ENCODE data around the gene TNFAIP8L1. TPM values are rescaled to one million over a fixed set of nuclear protein-coding genes. Genes with fewer than 3 reads are reported as not detected.

Gene TNFAIP8L1
- total RNA-seq, 2 donors from 2014 or later = 5.7 to 6.1 TPM

DNA sequence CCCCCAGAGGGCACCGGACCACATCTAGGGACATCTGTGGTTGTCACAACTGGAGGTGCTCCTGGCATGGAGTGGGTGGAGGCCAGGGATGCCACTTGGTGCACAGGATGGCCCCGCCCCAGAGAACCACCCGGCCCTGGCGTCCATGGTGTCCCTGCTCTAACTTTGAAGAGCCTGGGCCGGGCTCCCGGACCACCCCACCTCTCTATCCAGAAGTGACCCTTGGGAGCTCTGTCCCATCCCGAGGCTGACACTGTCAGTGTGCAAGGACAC, 53.7 kb downstream of the TNFAIP8L1 start:
- DNase-seq (ENCODE audit: low spot score) = no peak
- intact Hi-C loops (cut with DNase I) = no loop called here

DNA sequence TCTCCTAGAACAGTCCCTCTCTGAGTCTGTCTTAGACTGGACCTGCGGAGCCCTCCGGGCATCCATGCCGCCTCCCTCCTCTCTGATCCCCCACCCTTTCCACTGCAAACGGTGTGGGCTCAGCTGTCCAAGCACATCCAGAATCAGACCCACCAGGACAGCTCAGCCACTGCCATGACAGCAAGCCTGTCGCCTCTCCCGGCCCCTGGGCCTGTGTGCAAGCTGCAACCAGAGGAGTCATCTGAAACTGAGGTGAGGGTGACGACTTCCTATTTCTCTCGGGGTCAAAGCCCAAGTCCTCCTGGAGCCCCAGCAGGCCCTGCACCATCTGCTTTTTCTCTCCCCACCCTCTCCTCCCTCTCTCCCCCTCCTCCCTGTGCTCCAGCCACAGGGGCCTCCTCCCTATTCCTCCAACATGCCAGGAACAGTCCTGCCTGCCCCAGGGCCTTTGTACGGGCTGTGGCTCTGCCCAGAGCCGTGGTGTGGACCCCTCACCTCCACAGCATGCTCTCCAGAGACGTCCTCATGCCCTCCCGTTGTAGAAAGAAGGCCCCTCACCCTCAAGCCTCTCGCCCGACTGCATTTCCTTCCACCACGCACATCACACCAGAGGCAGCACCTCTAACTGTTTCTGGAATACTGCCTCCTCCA, 54.3 kb downstream of the TNFAIP8L1 start:
- intact Hi-C loops (cut with DNase I) = no loop called here
- DNase-seq (ENCODE audit: low spot score) = no peak

DNA sequence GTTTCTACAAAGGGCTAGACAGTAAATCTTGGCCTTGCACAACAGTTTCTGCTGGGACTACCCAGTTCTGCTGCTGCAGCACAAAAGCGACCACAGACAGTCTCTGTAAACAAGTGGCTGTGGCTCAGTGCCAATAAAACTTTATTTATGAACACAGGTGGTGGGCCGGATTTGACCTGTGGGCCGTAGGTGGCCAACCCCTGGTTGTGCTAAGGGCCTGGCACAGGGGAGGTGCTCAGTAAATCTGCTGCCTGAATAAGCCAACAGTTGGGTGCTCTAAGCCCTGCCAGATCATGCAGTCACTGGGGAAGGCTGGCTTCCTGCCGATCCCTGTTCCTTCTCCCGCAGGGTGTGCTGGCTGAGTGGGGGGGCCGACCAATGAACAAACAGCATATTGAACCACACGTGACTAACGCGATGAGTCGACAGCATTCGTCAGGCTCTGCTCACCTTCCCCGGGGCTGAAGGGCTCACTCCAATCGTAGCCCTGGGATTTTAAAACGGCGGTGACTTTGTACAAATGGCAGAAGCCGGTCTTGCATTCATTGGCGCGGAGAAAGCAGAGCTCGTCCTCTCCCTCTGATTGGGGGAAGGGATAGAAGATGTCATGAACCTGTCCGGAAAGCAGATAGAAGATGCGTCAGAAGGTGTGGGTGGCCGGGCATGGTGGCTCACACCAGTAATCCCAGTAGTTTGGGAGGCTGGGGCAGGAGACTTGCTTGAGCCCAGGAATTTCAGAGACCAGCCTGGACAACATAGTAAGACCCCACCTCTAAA, 55.1 kb downstream of the TNFAIP8L1 start:
- intact Hi-C loops (cut with DNase I) = no loop called here
- no peak for DNase-seq (ENCODE audit: low spot score)

DNA sequence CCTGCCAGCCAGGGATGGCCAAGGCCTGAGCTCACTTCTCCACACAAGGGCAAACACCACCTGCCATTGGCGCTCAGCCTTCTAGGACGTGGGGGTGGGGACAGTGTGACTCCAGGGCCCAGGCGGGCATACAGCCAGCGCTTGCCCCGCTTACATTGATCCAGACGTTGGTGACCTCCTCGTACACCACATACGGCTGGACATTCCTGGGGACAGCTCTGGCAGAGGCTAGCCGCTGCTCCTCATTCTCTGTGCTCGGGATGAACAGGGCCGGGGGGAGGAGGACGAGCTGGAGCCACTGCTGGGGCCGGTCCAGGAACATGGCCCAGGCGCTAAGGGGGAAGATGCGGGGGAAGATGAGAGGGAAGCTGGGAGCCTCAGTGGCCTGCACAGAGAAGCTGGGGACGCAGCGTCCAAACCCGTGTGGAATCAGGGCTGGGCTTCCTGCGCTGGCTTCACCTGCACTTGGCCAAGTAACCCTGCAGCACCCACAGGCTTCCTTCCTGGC, 56.0 kb downstream of the TNFAIP8L1 start:
- DNase-seq (ENCODE audit: low spot score) = no peak
- intact Hi-C loops (cut with DNase I) = no loop called here

DNA sequence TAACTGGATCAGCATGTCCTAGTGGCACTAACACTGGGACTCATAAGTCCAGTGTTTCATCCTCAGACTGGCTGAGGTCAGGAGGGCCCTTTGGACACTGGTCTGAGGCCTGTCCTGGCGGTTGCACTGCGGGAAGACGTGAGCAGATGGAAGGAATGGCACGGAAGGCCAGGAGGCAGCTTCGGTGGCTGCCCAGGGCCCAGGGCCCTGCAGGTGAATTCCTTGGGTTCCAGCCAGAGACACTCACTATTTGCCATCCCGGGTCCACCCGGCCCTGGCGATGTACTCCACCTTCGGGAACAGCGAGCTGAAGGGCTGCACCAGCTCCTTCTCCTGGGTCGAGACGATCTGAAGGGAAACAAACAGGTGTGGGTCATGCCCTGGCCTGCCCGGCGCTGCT, 58.0 kb downstream of the TNFAIP8L1 start:
- DNase-seq (ENCODE audit: low spot score) = no peak
- intact Hi-C loops (cut with DNase I) = no loop called here

DNA sequence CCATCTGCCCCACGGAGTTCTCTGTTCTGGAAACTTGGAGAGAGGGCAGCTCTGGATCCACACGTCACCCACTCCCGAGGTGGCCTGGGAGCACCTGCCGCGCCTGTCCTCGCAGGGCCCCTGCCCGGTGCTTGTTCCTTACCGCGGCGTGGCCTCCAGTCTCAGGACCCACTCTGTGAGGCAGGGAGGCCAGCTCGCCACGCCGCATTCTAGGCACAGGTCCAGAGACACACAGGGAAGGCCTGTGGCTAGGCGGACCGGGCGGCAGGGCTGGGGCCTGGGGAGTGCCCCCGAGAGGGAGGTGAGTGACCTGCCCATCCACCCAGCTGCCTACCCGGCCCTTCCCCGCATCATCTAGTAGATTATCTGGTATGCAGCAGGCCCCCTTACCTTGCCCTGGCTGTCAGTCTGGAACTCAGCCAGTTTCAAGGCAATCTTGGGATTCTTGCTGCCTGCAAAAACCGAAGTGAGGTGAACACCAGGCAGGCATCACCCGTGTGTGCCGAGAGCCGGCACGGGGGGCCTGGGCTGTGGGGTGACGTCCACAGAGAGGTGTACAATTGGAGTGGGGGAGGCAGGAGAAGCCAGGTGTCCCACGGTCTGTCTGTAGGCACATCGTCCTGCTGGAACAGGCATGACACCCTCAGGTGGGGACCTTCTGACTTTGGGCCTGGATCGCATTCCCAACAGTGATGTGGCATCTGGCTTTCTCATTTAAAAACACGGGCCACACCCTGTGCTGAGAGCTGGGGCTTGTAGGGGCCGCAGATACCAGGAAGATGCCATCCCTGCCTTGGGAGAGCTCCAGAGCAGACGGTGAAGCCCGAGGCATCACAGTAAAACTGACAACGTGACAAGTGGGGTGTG, 60.7 kb downstream of the TNFAIP8L1 start:
- intact Hi-C loops (cut with DNase I) = no loop called here
- no peak for DNase-seq (ENCODE audit: low spot score)

DNA sequence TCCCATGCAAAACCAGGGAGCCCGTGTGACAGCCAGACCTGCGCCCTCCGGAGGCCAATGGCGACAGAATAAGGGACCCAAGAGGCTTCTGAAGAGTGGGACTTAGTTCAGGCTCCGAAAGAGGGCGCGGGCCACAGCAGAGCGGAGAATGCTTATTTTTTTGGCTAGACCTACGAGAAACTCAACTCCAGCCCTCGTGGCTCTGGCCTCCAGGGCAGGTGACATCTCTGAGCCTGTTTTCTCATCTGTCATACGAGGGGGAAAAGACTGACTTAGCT, 61.3 kb downstream of the TNFAIP8L1 start:
- no peak for DNase-seq (ENCODE audit: low spot score)
- intact Hi-C loops (cut with DNase I) = no loop called here

DNA sequence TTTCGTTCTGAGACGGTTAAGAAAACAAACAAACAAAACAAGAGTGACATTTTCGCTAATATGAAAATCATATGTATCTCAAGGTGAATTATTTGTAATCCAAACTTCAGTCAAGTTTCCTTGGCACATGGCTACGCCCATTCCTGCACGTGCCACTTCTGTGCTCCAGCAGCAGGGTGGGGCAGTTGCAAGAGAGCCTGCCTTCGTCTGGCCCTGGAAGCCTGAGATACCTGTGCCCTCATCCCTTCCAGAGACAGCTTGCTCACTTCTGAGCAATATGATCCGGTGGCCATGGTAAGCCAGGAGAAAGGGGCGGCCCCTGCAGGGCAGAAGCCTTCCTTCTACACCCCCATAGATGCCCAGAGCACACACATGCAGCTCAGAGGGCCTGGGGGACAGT, 62.2 kb downstream of the TNFAIP8L1 start:
- no peak for DNase-seq (ENCODE audit: low spot score)
- intact Hi-C loops (cut with DNase I) = no loop called here

DNA sequence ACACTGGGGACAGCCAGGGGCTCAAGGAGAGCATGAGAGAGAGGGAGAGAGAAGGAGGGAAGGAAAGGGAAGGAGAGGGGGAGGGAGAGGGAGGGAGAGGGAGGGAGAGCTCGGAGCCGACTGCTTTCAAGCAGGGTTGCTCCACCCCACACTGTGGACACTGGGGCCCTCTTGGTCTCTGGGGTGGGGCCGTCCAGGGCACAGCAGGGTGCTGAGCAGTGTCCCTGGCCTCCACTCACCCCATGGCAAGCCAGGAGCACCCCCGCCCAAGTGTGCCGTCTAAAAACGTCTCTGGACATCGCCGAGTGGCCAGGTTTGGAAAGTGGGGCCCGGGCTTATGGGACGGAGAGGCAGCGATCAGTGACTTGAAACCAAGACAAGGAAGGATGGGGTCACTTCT, 63.4 kb downstream of the TNFAIP8L1 start:
- intact Hi-C loops (cut with DNase I) = no loop called here
- DNase-seq (ENCODE audit: low spot score) = no peak

DNA sequence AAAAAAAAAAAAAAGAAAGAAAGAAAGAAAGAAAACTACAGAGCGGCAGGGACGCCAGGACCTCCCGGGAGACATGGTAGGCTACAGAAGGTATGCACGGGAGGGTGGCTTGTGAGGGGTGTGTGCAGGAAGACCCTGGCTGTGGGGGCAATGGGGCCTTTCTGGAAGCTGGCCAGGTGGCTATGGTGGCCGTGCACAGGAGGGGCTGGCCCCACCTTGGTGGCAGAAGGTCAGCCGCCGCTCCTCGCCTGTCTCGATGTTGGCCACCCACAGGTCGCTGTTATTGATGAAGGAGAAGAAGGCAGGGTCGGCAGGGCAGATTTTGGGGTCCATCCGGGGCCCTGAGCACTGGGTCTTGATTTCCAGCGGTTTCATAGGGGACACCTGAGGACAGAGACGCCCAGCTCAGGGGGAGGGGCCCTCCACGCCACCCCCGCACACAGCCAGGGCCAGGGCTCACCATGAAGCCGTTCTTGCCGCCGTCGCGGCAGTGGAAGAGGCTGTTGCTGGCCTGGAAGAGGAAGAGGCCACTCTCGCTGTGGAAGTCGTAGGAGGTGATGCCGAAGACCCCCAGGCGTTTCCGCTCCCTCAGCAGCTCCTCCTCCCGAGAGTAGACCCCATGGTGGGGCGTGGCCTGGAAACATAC, 64.5 kb downstream of the TNFAIP8L1 start:
- no peak for DNase-seq (ENCODE audit: low spot score)
- intact Hi-C loops (cut with DNase I) = no loop called here

DNA sequence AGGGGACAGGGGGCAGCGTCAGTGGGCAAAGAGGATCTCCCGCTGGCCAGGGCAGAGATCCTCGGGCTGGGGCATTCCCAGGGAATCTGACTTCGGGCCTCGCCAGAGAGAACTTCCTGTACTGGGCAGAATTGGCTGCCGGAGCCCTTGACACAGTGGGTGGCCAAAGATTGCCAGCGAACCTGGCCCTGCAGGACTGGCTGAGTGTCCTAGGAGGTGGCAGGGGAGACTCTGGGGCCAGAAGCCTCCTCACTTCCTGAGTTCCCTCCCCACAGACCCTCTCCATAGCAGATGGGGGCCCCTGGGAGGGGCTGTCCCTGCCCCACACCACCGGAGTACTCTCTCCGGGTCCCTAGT, 65.0 kb downstream of the TNFAIP8L1 start:
- no peak for DNase-seq (ENCODE audit: low spot score)
- intact Hi-C loops (cut with DNase I) = no loop called here

Other genes with a start within 250 kb of the TNFAIP8L1 start
- 10 to 100 TPM; 77.5 to 88.8 TPM for gene SH3GL1, start 239.0 kb upstream of the TNFAIP8L1 start, total RNA-seq
- gene CHAF1A, start 236.9 kb upstream of the TNFAIP8L1 start, total RNA-seq = 1 to 10 TPM; 6.0 to 9.5 TPM
- 10 to 100 TPM; 85.1 to 85.5 TPM for gene UBXN6, start 181.7 kb upstream of the TNFAIP8L1 start, total RNA-seq
- gene HDGFL2, start 167.2 kb upstream of the TNFAIP8L1 start, total RNA-seq = 10 to 100 TPM; 24.6 to 28.1 TPM
- 10 to 100 TPM; 21.4 to 25.2 TPM for gene PLIN4, start 121.0 kb upstream of the TNFAIP8L1 start, total RNA-seq
- 1 to 10 TPM; 2.2 to 2.8 TPM for gene PLIN5, start 104.3 kb upstream of the TNFAIP8L1 start, total RNA-seq
- gene LRG1, start 99.5 kb upstream of the TNFAIP8L1 start, total RNA-seq = 1 to 10 TPM; 1.4 to 1.9 TPM
- 10 to 100 TPM; 13.7 to 19.4 TPM for gene SEMA6B, start 79.8 kb upstream of the TNFAIP8L1 start, total RNA-seq
- 10 to 100 TPM; 66.3 to 75.9 TPM for gene MYDGF, start 30.8 kb downstream of the TNFAIP8L1 start, total RNA-seq
- gene DPP9, start 84.3 kb downstream of the TNFAIP8L1 start, total RNA-seq = 10 to 100 TPM; 42.1 to 50.3 TPM
- gene FEM1A, start 152.2 kb downstream of the TNFAIP8L1 start, total RNA-seq = 1 to 10 TPM; 7.7 to 9.1 TPM
- 10 to 100 TPM in 1 of 2 donors, 1 to 10 TPM in 1; 7.6 to 13.2 TPM for gene TICAM1, start 192.2 kb downstream of the TNFAIP8L1 start, total RNA-seq
- 10 to 100 TPM; 56.6 to 88.6 TPM for gene PLIN3, start 228.2 kb downstream of the TNFAIP8L1 start, total RNA-seq